Endodermal cell (in vitro differentiated cells): ENCODE data around the gene CALHM1. TPM values are rescaled to one million over a fixed set of nuclear protein-coding genes. Genes with fewer than 3 reads are reported as not detected.
"Not testable (repeated sequence)": the region's sequence is repeated elsewhere in the genome, so short reads cannot be mapped to it uniquely, and the experiment has no call there.

ENCODE experiments used
- DNase-seq: peaks from one replicate; pipeline ENCODE4 v3.0.0-alpha.2; 2017
- H3K27ac ChIP-seq: 2 replicates; pipeline ENCODE4 v1.5.1; 2013; ENCODE audit warnings: mild to moderate bottlenecking, low read depth, low read length, moderate library complexity
- H3K27me3 ChIP-seq: 2 replicates; pipeline ENCODE4 v1.6.1; 2013; ENCODE audit warnings: mild to moderate bottlenecking, low read length, moderate library complexity; ENCODE audit not compliant: insufficient read depth, control insufficient read depth, poor library complexity, severe bottlenecking
- H3K36me3 ChIP-seq: 2 replicates; pipeline ENCODE4 v1.7.0; 2013; ENCODE audit warnings: mild to moderate bottlenecking, low read length, moderate library complexity; ENCODE audit not compliant: control insufficient read depth, insufficient read depth
- H3K4me1 ChIP-seq: one replicate; pipeline ENCODE4 v1.7.0; 2013; ENCODE audit warnings: low read length; ENCODE audit not compliant: control insufficient read depth, insufficient read depth
- H3K4me3 ChIP-seq: 2 replicates; pipeline ENCODE4 v1.5.1; 2013; ENCODE audit warnings: mild to moderate bottlenecking, low read length, moderate library complexity
- H3K9ac ChIP-seq: 2 replicates; pipeline ENCODE4 v1.6.1; 2013; ENCODE audit warnings: mild to moderate bottlenecking, low read length, moderate library complexity; ENCODE audit not compliant: poor library complexity, severe bottlenecking; ENCODE audit errors: extremely low read depth
- H3K9me3 ChIP-seq: 2 replicates; pipeline ENCODE4 v1.6.1; 2013; ENCODE audit warnings: mild to moderate bottlenecking, low read length, moderate library complexity; ENCODE audit not compliant: control insufficient read depth
- H3K27ac Mint-ChIP-seq: 2 replicates; pipeline ENCODE4 v1.8.0; 2020; ENCODE audit warnings: mixed read lengths
- H3K27me3 Mint-ChIP-seq: 2 replicates; pipeline ENCODE4 v1.8.0; 2021; ENCODE audit warnings: mild to moderate bottlenecking, mixed read lengths; ENCODE audit not compliant: insufficient read depth
- H3K36me3 Mint-ChIP-seq: 2 replicates; pipeline ENCODE4 v1.8.0; 2020; ENCODE audit warnings: low read depth, mixed read lengths
- H3K4me1 Mint-ChIP-seq: 2 replicates; pipeline ENCODE4 v1.8.0; 2020; ENCODE audit warnings: mixed read lengths
- H3K4me3 Mint-ChIP-seq: 2 replicates; pipeline ENCODE4 v1.8.0; 2020; ENCODE audit warnings: mild to moderate bottlenecking, moderate library complexity, mixed read lengths
- H3K9me3 Mint-ChIP-seq: 2 replicates; pipeline ENCODE4 v1.8.0; 2020; ENCODE audit warnings: mild to moderate bottlenecking, mixed read lengths
- CTCF ChIP-seq: fragments of 200-600 bp; sonication (generic); conservative IDR thresholded peaks from 2 replicates; pipeline ENCODE4 v1.5.0; 2021; ENCODE audit warnings: antibody characterized with exemption, mild to moderate bottlenecking
- WGBS, 2 experiments: methylation state at CpG; one replicate each; pipeline versions ENCODE4 v1.1.5 to v1.1.7; 2013; ENCODE audit warnings: missing lambda C conversion rate in 2 of 2, mixed read lengths in 1 of 2; ENCODE audit not compliant: insufficient coverage in 1 of 2, insufficient read length in 1 of 2; 5-methylcytosine and 5-hydroxymethylcytosine counted together
- total RNA-seq, 2 donors: library from RNA; stranded (reverse); fragmentation: NEBNext Ultra II Directional in 1 of 2; extraction: Animal tissue kit (Norgen Biotek cat#: 25700) in 1 of 2; gene quantifications; 2 replicates in 1 of 2; 3 replicates in 1 of 2; pipeline ENCODE4 v1.2.1, GENCODE V29; 2021

CALHM1 gene
- total RNA-seq, 2 donors from 2014 or later, result not detected

DNA sequence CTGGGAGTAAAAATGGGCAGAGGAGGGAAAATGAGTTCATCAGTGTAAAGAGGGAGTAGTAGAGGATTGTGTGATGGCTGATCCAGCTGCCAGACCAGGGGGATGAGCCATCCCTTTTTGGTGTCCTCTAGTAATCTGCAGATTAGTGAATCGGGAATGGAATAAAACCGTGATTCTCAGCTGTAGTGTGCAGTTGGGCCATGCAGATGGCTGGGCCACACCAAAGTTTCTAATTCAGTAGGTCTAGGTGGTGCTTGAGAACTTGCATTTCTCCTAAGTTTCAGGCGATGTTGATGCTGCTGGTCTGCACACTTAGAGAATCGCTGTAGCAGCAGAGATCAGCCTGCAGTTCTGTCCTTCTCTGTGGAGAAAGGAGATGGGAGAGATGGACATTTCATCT, 39.6 kb downstream of the CALHM1 start:
- no peak overlapping the region for H3K9ac ChIP-seq
- no peak for TF ChIP-seq CTCF
- no peaks in the 10 kb centered on the region for H3K4me1 ChIP-seq
- no peaks in the 10 kb centered on the region for H3K9me3 ChIP-seq
- no peaks in the 10 kb centered on the region for H3K27me3 Mint-ChIP-seq
- WGBS, 2 experiments, result 92 to 98% methylated on average over 4 of the region's 4 CpGs
- no peak overlapping the region for H3K27ac ChIP-seq
- peaks cover 92% of the 10 kb centered on the region for H3K36me3 ChIP-seq
- no peak overlapping the region for H3K4me3 Mint-ChIP-seq
- H3K4me1 Mint-ChIP-seq, result no peaks in the 10 kb centered on the region
- H3K27me3 ChIP-seq, result no peaks in the 10 kb centered on the region
- peaks cover 87% of the 10 kb centered on the region for H3K36me3 Mint-ChIP-seq
- DNase-seq, result no peak
- H3K9me3 Mint-ChIP-seq, result no peaks in the 10 kb centered on the region
- no peak overlapping the region for H3K4me3 ChIP-seq
- H3K27ac Mint-ChIP-seq, result no peak overlapping the region

GRCh38 chr10:103417601-103418000, 41.1 kb downstream of the CALHM1 start:
- DNase-seq, result no peak
- Histone ChIP-seq H3K27me3 (no peaks in the 10 kb centered on the region), H3K9me3 (no peaks in the 10 kb centered on the region), H3K9ac (no peak overlapping the region), H3K36me3 (peaks cover 92% of the 10 kb centered on the region), H3K4me1 (no peaks in the 10 kb centered on the region), H3K4me3 (no peak overlapping the region), H3K27ac (no peak overlapping the region)
- peaks cover 86% of the 10 kb centered on the region for H3K36me3 Mint-ChIP-seq
- no peak overlapping the region for H3K27ac Mint-ChIP-seq
- H3K4me3 Mint-ChIP-seq, result no peak overlapping the region
- H3K4me1 Mint-ChIP-seq, result no peaks in the 10 kb centered on the region
- H3K27me3 Mint-ChIP-seq, result no peaks in the 10 kb centered on the region
- no peak for TF ChIP-seq CTCF
- WGBS, 2 experiments, result 90 to 94% methylated on average over 5 of the region's 5 CpGs
- H3K9me3 Mint-ChIP-seq, result no peaks in the 10 kb centered on the region

DNA sequence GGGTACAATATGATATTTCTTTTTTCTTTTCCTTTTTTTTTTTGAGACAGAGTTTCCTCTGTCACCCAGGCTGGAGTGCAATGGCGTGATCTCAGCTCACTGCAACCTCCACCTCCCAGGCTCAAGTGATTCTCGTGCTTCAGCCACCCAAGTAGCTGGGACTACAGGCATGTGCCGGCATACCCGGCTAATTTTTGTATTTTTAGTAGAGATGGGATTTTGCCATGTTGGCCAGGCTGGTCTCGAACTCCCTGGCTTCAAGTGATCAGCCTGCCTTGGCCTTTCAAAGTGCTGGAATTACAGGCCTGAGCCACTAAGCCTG, 41.6 kb downstream of the CALHM1 start:
- H3K4me1 Mint-ChIP-seq, H3K27ac Mint-ChIP-seq, H3K27me3 ChIP-seq, H3K4me3 ChIP-seq, DNase-seq, H3K27me3 Mint-ChIP-seq, H3K9me3 ChIP-seq, H3K9ac ChIP-seq, H3K4me3 Mint-ChIP-seq, H3K4me1 ChIP-seq, H3K27ac ChIP-seq, H3K9me3 Mint-ChIP-seq: not testable (repeated sequence)
- peaks cover 83% of the 10 kb centered on the region for H3K36me3 Mint-ChIP-seq
- H3K36me3 ChIP-seq, result peaks cover 91% of the 10 kb centered on the region
- WGBS, 2 experiments, result 95 to 100% methylated on average over 4 to 5 of the region's 5 CpGs

GRCh38 chr10:103416436-103417147, 42.1 kb downstream of the CALHM1 start:
- peak; percentile 76 for DNase-seq
- Histone ChIP-seq H3K27ac (no peak overlapping the region), H3K9ac (no peak overlapping the region), H3K9me3 (no peaks in the 10 kb centered on the region), H3K36me3 (peaks cover 95% of the 10 kb centered on the region), H3K4me3 (no peak overlapping the region), H3K27me3 (no peaks in the 10 kb centered on the region), H3K4me1 (no peaks in the 10 kb centered on the region)
- no peaks in the 10 kb centered on the region for H3K27me3 Mint-ChIP-seq
- no peak overlapping the region for H3K4me3 Mint-ChIP-seq
- peak; percentile 71 for TF ChIP-seq CTCF
- H3K4me1 Mint-ChIP-seq, result no peaks in the 10 kb centered on the region
- WGBS, 2 experiments, result 92 to 94% methylated on average over 6 to 7 of the region's 8 CpGs
- H3K9me3 Mint-ChIP-seq, result no peaks in the 10 kb centered on the region
- H3K27ac Mint-ChIP-seq, result no peak overlapping the region
- H3K36me3 Mint-ChIP-seq, result peaks cover 83% of the 10 kb centered on the region
